HUDEP-2 (cell line): Measurements from ENCODE around the gene BPTF.
"Not testable (repeated sequence)": the region's sequence is repeated elsewhere in the genome, so short reads cannot be mapped to it uniquely, and the experiment has no call there.

Source experiments
- DNase-seq, 76 experiments: peaks; one replicate each; lab custom pipeline; 2025; ENCODE audit not compliant: unreplicated experiment in 76 of 76; lab: John Stamatoyannopoulos, UW

Gene BPTF

GRCh38 chr17:67999291-67999911 is 174.1 kb downstream of the BPTF start:
- DNase-seq: no peak

- DNase-seq: no peak
These were observed 178.9 kb downstream of the BPTF start for GRCh38 chr17:68004201-68004600.

- no peak for DNase-seq
These were observed 181.5 kb downstream of the BPTF start for GRCh38 chr17:68006797-68007196.

- peak in 53 of 76 experiments; percentile 7 to 71 (median 38) for DNase-seq
These were observed 185.9 kb downstream of the BPTF start for GRCh38 chr17:68011199-68011665.

- DNase-seq: no peak
These were observed 188.1 kb downstream of the BPTF start for GRCh38 chr17:68013385-68013784.

- DNase-seq: no peak
These were observed 189.9 kb downstream of the BPTF start for GRCh38 chr17:68015081-68015723.

- DNase-seq: no peak
These were observed 191.5 kb downstream of the BPTF start for GRCh38 chr17:68016838-68017237.

GRCh38 chr17:68018493-68018892 is 193.2 kb downstream of the BPTF start:
- DNase-seq: not testable (repeated sequence)

GRCh38 chr17:68019336-68019674 is 194.0 kb downstream of the BPTF start:
- DNase-seq: no peak

- DNase-seq: peak; percentile 38 to 100 (median 95)
These were observed 194.5 kb downstream of the BPTF start for GRCh38 chr17:68019675-68020408.

GRCh38 chr17:68020409-68020756 is 195.1 kb downstream of the BPTF start:
- peak in 4 of 76 experiments; percentile 16 to 61 (median 42) for DNase-seq

GRCh38 chr17:68020791-68021190 is 195.5 kb downstream of the BPTF start:
- DNase-seq: not testable (repeated sequence)

GRCh38 chr17:68021963-68022362 is 196.7 kb downstream of the BPTF start:
- no peak for DNase-seq

GRCh38 chr17:68022547-68022946 is 197.2 kb downstream of the BPTF start:
- not testable (repeated sequence) for DNase-seq

GRCh38 chr17:68029512-68030215 is 204.4 kb downstream of the BPTF start:
- DNase-seq: peak in 1 of 76 experiments; percentile 2
